HG03565 (cell line): ENCODE results near the gene IL17RD.

Experiments
- ATAC-seq: cut with Tn5 transposase; IDR thresholded peaks from one replicate; pipeline ENCODE4 v1.9.1; 2021; ENCODE audit warnings: mild to moderate bottlenecking, moderate library complexity; ENCODE audit not compliant: unreplicated experiment

IL17RD gene

DNA sequence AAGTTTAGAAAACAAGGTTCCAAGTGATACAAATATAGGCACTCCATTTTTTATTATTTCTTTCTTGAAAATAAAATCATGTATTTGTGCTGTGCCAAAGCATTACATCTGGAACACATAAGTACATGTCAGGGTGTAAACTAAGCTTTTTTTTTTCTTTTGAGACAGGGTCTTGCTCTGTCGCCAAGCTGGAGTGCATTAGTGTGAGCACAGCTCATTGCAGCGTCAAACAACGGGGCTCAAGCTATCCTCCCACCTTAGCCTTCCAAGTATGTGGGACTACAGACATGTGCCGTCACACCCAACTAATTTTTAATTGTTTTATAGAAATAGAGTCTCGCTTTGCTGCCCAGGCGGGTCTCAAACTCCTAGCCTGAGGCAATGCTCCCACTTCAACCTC, 95.7 kb downstream of the IL17RD start:
- ATAC-seq: no peak

DNA sequence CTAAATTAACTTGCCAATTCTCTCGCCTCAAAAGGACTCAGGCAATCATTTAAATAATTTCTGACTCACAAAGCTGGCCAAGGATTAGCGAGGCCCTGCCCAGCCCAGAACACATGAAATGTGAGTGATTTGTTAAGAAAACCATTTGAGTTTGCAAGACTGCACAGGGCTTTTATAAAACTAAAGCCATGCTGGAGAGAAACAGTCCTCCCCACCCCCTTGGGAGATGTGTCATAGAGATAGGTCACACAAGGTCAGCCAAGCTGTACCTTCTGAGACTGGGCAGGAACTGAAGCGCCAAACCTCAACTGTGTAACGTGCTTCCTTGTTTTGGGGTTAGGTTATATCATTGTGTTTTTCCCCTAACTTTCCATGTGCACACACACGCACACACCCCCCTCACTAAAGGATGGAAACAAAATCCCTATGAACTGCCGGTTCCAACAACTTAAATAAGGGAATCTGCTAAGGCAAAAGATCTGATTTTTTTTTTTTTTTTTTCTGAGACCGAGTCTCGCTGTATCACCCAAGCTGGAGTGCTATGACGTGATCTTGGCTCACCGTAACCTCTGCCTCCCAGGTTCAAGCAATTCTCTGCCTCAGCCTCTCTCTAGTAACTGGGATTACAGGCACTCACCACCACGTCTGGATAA, 96.6 kb downstream of the IL17RD start:
- peak; percentile 99 for ATAC-seq

GRCh38 chr3:57066471-57066870, 98.7 kb downstream of the IL17RD start:
- ATAC-seq: no peak

DNA sequence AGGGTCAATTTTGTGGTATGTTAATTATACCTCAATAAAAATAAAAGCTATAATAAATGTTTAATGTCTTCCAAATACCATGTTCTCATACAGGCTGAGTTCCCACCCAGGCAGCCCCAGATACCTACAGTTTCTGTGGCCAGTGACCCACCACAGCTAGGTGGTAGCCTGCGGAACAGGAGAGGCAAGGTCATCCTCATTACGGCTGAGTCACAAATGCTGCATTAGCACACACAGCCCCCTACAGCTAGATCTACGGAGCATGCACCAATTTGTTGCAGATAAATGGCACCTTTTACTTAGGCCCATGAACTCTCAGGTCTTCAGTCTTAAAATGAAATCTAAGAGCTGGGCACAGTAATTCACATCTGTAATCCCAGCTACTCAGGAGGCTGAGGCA, 99.6 kb downstream of the IL17RD start:
- ATAC-seq: no peak

- no peak for ATAC-seq
Observed at GRCh38 chr3:57064572-57064971, 100.6 kb downstream of the IL17RD start.

GRCh38 chr3:57064001-57064400, 101.2 kb downstream of the IL17RD start:
- ATAC-seq: no peak

- no peak for ATAC-seq
Observed at GRCh38 chr3:57063032-57063431, 102.1 kb downstream of the IL17RD start.

GRCh38 chr3:57062101-57062631, 103.0 kb downstream of the IL17RD start:
- ATAC-seq: no peak

- no peak for ATAC-seq
Observed at GRCh38 chr3:57061556-57061955, 103.6 kb downstream of the IL17RD start.

GRCh38 chr3:57060089-57060821, 104.9 kb downstream of the IL17RD start, which contains the start of gene SPATA12:
SPATA12 (plus strand) TSS chr3:57060664; CDS start chr3:57073695, 13,031 bp downstream.
- ATAC-seq: no peak

GRCh38 chr3:57059411-57059810, 105.7 kb downstream of the IL17RD start:
- ATAC-seq: no peak

DNA sequence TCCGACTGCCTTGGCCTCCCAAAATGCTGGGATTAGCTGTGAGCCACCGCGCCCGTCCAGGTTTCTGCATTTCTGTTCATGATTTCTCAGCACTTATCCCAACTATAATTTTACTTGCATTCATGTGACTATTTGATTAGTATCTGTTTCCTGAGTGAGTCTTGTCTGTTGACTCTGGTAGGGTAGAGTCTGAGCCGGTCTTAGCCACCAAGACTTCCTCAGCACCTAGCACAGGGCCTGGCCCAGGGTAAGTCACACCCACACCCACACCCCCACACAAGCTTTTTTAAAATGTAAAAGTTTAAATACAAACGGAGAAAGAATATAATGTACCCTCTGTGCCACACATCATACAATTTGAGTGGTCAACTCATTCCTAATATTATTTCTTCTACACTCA, 107.8 kb downstream of the IL17RD start:
- ATAC-seq: no peak

DNA sequence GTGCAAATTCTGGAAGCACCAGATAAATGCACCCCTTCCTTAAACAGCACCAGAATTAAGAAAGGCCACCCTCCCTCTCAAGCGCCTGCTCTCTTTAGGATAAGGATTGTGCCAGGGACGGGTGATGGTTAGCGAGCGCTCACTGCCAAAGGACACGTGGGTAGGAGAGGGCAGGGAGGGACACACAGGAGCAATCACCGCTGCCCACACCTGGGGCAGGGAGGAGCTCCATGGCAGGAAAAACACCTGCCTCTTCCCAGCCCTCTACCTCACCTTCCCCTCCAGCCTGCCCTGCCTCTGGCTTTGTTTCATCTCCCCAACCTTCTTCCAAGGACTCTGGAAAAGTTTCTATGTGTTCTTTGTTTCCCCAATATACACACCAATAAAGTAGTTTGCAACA, 112.0 kb downstream of the IL17RD start:
- no peak for ATAC-seq

GRCh38 chr3:57052662-57053061, 112.5 kb downstream of the IL17RD start:
- no peak for ATAC-seq

GRCh38 chr3:57048728-57049127, 116.4 kb downstream of the IL17RD start:
- ATAC-seq: no peak

- no peak for ATAC-seq
Observed at GRCh38 chr3:57048052-57048671, 117.0 kb downstream of the IL17RD start.

- no peak for ATAC-seq
Observed at GRCh38 chr3:57046101-57046765, 118.9 kb downstream of the IL17RD start.

DNA sequence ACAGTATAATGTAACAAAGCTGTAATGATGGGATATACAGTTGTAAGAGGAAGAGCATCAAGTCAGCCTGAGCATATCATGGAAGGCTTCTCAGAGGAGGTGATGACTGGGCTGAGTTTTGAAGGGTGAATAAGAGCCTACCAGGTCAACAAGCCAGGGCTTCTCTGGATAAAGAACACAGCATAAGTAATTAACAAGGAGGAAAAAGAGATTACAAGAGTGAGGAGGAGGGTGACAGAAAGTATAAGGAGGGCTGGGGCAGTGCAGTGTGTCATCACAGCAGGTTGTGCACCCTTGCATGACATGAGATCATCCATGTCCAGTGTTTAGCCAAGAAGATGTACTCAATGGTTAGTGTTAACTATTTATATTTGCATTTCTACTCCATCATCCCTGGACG, 121.6 kb downstream of the IL17RD start:
- no peak for ATAC-seq

- no peak for ATAC-seq
Observed at GRCh38 chr3:57041674-57042073, 123.5 kb downstream of the IL17RD start.
